DMS53 treated with DMSO at 0.1 percent for 48 hours (cell line): Measurements from ENCODE around the gene FAM89B.
A peak's percentile ranks its signal among the peaks of the same experiment; 100 is the strongest.

Source experiments
- DNase-seq: peaks from one replicate; lab custom pipeline; 2025; ENCODE audit not compliant: unreplicated experiment; lab: John Stamatoyannopoulos, UW

The FAM89B gene

DNA sequence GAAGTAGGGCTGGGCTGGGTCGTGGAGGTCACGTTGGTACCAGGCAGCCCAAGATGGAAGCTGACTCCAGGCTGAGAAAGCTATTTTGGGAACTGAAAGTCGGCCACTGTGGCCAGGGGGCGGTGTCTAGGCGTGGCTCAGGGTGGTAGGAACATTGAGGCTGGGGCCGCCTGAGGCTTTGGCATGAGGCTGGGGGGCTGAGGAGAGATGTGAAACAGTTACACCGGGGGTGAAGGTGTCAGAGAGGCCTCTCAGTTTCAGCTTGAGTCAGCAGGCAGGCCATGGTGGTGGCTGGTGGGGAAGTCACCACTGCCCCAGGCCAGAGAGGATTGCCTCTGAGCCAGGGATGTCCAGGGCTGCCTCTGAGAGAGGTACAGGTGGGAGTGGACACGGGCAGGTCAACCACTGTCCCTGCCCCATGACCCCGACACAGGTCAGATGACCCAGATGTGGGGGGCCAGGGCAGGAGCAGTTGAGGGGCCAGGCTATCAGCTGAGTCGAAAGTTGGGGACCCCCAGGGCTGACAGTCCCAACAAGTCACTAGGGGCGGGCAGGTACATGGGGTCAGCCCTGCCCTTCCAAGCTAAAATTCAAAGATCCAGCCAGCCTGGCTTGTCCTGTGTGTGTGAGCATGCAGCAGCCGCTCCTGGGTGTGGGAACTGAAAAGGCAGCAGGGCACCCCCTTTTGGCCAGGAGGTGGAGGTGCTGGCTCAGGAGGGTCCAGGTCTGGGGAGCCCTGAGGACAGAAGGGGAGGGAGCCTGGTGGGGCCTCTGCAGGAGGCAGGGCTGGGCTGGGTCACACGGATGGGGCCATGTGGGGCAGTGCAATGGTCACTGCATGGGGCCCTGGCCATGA, 16.1 kb downstream of the FAM89B start:
- DNase-seq = no peak

DNA sequence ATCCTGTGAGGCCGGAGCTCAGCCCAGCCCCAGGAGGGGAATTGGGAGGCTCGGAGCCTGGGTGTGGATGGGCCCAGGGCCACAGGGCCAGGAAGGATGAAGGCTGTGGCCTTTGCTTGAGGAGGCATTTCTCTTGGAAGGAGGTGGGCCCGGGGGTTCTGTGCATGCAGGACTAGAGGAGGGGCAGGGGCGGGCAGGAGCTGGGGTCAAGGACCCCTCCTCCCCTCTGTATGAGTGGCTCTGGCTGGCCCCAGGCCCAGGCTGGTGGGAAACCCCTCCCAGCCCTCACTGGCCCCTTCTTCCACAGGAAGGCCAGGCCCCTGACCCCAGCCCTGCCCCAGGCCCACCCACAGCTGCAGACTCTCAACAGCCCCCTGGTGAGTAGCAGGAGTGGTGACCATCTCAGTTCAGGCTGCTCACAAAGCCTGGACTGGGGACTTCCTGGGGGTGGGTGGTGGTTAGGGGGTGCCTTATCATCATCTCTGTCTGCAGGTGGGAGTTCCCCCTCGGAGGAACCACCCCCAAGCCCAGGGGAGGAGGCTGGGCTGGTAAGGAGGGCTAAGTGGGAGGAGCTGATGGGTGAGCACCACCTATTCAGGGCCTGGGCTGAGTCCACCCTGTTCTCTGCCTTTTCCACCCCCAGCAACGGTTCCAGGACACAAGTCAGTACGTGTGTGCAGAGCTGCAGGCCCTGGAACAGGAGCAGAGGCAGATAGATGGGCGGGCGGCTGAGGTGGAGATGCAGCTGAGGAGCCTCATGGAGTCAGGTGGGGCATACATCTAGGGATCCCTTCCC, 17.3 kb downstream of the FAM89B start:
- DNase-seq = no peak

DNA sequence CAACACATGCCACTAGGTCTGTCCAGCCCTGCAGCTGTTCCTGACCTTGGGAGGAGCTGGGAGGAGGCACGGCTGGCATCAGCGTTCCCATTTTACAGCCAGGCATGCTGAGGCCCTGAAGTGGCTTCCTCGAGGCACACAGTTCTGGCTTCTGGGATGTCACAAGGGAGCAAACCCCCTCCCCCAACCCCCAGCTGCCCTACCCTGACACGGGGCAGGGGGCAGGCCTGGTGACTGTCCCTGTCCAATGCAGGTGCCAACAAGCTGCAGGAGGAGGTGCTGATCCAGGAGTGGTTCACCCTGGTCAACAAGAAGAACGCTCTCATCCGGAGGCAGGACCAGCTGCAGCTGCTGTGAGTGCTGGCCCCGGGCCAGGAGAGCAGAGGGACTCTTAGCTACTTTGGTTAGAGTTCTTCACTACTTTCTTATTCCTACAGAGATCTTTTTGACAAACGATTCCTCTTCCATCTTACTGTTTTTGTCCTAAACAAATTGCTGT, 18.0 kb downstream of the FAM89B start:
- DNase-seq = peak; percentile 71

DNA sequence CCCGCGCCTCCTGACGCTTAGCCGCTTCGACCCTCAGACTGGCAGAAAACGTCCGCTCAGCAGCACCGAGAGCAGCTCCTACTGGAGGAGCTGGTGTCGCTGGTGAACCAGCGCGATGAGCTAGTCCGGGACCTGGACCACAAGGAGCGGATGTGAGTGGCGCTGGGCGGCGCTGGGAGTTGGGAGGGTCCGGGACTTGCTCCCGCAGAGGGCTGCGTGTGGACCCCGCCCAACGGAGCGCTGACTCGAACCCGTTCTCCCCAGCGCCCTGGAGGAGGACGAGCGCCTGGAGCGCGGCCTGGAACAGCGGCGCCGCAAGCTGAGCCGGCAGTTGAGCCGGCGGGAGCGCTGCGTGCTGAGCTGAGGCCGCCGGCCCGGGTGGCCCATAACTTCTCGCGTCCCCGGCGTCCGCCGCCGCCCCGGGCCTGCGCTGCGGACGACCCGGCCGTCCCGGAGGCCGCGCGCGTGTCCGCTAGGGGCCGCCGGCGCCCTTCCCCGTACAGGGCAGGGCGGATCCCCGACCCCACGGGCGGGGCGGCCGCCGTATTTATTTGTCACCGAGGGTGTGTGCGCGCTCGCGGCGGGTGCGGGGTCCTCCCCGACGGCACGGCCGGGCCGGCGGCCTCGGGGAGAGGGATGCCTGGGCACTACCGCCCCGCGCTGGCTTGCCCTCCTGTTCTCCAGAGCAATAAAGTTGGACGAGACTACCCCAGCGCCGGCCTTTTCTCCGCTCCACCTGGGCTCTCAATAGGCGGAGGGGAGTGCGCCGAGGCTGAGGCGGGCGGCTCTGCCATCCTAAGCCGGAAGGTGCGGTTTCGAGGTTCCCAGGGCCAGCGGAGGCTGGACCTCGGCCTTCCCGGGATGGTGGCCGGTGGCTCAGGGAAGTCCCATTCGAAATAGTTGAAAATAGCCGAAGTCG, 19.9 kb downstream of the FAM89B start:
- peak; percentile 12 for DNase-seq

DNA sequence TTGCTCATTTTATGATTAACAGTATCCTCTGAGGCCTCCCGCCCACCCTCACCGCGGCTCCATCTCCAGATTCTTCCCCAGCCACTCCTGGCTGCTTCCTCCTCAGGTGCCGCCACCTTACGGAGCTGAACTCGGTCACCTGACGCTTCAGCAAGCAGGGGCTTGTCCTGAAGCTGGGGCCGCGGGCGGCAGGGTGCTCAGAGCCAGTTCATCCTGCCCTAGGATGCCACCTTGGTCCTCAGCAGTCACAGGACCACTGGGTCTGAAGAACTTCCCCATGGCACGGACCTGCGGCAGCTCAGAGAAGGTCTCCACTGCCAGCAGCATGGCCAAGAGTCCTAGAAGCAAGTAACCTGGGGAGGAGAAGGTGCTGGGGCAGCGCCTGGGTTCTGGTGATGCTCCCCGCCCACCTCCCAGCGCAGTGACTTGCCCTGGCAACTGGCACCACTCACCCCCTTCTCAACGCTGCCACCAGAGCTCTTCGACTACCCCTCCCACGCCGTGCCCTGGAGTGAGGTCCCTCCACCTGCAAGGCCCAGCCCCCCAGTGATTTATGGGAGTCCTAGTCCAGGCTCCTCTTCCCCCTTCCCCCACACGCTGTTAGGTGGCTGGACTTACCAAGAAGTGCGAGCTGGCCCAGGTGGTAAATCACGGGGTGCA, 20.6 kb downstream of the FAM89B start:
- DNase-seq = no peak

- peak; percentile 18 for DNase-seq
Observed at GRCh38 chr11:65593518-65594414, 21.4 kb downstream of the FAM89B start.

GRCh38 chr11:65595131-65595530, 22.8 kb downstream of the FAM89B start:
- no peak for DNase-seq

- DNase-seq = no peak
Observed at GRCh38 chr11:65595543-65596281, 23.4 kb downstream of the FAM89B start, which contains the start of gene KCNK7. Gene KCNK7, minus strand, starts transcription at chr11:65595800. Its CDS starts 28 bp downstream, at chr11:65595772.

- no peak for DNase-seq
Observed at GRCh38 chr11:65596520-65596919, 24.2 kb downstream of the FAM89B start.

GRCh38 chr11:65598258-65598699, 25.9 kb downstream of the FAM89B start:
- no peak for DNase-seq

DNA sequence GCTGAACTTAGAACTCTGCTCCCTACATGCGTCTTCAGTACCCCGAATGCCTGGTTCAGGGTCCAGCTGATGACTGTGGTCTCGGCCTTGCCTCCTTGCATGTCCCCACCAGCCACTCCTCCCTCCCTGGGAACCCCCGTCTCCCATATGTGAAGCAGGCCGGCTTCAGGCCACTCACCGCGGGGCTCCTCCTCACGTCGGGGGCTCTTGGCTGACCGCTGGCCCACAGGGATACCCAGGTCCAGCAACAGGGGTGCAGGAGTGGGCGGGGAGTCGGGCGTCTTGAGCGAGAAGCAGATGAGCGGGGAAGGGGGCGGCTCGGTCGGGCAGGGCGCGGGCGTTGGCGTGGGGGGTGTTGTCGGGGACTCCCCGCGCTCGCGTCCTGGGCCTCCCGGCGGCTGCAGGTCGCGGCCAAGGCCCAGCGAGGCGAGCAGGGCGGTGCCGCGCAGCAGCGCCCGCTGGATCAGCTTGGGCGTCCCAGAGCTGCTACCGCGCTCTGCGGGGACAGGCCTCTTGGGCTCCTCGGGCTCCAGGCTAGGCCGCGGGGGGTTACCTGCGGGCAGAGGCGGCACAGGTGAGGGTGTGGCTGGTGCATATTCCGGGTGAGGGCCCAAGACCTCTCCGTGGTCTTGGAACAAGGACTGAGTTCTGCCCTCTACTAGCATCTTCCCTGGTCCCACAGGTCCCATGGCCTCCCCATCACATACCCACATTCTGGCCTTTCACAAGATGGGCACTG, 27.0 kb downstream of the FAM89B start:
- DNase-seq = no peak

DNA sequence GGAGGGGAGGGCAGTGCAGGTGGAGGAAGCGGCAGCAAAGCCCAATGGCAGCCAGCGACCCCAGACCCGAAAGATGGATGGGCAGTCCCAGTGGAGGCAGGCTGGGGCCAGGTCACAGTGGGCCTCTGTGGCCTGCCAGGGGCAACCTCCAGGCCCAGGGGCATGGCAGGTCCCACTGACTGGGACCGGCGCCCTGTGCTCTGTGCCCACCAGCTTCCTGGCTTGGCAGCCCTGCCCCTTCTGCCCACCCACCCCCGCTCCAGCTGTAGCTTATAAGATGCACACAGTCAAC, 27.6 kb downstream of the FAM89B start:
- DNase-seq = no peak

GRCh38 chr11:65604258-65604657, 31.9 kb downstream of the FAM89B start:
- no peak for DNase-seq

DNA sequence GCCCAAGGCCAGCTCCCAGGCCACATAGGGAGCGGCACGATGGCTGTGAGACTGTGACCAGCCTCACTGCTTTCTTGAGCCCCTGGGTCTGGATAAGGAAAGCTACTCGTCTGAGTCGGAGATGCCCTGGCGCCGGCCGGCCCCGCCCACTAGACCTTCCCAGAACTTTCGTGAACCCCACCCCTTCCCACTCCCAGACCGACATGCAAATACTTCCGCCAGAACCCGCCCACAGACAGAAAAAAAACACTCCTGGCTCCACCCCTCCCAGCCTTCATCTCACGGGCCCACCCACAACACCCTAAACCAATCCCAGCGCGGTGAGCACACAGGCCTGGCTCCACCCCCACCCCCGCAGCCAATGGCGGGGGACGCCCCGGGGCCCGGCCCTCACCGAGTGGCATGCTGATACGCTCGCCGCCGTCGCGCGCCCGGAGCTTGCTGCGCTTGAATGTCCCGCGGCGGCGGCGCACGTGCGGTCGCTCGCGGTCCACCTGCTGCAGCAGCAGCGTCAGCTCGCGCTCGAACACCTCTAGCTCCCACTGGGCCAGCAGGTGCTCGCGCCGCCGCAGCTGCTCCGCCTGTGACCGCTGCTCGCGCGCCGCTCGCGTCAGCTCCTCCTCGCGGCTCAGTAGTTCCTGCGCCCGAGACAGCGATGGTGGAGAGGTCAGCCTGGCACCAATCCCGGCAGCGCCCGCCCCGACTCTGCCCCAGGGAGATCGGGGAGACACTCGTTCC, 34.7 kb downstream of the FAM89B start:
- DNase-seq = peak; percentile 34

DNA sequence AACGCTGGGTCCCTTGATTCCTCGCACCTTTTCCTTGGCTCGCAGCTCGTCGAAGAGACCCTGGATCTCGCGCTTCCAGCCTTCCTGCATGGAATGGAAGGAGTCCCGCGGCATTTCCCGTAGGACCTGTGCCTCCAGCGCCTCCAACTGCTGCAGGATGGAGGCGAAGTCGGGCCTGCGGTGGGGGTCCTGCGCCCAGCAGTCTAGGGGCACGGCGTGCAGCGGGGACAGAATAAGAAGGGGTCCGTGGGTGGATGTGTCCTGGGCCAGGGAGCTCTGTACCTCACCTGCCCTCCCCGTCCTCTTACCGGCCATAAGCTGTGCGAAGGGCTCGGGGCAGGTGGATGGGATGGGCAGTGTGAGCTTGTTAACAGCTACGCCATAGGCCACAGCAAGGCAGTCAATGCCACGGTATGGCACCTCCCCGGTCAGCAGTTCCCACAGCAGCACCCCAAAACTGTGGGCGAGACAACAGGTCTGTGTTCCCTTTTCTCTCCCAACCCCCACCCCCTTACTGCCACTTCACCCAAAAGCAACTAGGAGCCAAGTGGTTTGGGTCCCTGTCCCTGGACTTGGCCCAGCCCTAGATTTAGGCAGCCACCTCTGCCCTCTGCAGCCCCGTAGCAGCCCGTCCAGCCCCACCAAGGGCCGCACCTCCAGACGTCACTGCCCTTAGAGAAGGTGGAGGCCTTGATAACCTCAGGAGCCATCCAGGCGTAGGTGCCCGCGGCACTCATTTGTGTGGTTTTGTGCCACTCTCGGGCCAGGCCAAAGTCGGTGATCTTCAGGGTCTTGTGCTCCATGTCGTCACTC, 35.5 kb downstream of the FAM89B start:
- DNase-seq = no peak

DNA sequence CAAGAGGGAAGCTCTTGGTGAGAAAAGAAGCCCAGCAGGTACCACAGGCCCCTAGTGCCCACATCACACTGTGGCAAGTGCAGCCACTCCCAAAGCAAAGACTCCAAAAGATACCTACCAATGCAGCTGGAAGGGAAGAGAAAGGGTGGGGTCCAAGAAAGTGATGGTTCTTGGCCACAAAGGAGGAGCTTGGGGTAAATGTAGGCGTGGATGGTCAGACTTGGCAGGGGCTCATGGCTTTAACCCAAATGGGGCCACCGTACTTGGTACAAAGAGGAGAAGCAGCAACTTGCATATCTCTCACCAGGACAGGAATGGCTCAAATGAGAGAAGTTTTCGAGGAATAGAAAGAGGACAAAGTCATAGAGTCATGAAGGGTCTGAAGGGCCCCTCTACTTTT, 36.9 kb downstream of the FAM89B start:
- no peak for DNase-seq

DNA sequence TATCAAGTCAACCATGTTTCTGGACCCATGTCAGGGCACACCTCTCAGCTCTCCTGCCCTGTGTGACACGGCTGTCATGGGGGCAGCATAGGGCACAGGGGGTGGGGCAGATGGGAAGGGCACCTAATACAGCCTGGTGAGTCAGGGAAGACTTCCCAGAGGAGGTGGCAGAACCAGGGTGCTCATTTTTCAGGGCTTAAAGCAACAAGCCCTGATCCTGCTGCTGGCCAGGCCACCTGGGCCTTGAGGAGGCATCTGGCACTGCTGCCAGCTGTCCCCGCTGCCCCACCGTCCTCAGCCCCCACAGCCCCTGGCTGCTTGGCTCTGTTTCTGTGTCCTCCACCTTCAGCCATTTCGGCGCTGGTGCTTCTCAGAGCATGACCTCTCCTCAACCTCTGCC, 37.3 kb downstream of the FAM89B start:
- DNase-seq = no peak
